RPMI8226 (cell line): ENCODE measurements around the gene USP3.

Experiments
- DNase-seq: peaks from one replicate; pipeline ENCODE4 v3.0.0-alpha.2; 2015

USP3 gene

DNA sequence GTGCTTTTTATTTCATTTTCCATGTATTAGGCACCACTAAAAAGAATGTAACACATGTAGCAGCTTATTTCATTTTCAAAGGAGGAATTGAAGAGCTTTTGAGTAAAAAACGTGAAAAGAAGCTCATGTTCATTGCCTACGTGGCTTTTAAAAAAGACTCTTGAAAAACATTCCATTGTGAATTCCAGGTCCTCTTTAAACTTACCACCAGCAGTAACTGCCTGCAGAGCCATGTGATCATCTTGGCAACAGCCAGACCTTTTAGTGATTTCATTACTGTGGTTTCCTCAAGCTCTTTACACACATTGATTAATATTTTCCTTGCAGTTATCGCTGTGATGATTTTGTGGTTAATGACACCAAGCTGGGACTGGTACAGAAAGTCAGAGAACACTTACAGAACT, 49.0 kb downstream of the USP3 start:
- DNase-seq = no peak

DNA sequence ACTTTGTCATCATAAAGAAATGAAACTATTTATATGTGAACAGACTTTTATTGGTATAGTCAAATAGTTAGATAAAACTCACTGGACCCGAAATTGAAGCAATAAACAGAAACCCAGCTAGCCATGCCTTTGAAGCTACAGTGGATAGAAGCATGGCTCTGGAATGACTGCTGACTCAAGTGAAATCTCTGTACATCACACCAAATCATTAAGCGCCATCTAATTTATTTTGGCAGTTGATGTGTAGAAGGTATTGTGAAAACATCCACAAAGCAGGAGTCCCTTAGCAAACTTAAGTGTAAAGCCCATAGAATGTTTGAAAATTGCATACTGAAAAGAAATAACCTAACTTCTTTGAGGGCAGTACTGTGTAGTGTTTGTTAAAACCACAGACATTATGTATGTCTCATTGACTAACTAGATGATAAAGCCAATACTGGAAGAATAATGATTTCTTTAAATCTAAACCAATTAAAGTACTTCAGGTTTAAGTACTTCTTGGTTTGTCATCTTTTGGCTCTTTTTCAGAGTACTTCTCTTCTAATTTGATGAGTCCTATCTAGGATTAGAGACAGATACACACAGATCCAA, 50.0 kb downstream of the USP3 start:
- no peak for DNase-seq

DNA sequence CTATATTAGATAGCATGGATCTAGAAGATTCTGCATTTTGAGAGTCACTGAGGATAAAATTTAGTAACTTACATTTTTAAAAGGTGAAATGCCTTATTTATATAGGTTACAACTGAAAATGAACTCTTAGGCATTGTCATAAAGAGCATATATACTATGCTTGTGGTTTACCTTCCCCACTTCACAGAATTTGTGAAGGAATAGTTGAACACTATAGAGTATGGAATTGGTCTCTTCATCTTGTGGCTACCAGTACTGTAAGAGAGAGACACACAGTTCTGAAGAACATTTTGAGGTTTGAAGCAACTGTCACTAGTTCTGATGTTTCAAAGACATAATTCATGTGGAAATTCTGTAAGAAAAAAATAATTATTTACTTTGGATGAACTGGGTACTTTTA, 51.1 kb downstream of the USP3 start:
- DNase-seq = no peak

DNA sequence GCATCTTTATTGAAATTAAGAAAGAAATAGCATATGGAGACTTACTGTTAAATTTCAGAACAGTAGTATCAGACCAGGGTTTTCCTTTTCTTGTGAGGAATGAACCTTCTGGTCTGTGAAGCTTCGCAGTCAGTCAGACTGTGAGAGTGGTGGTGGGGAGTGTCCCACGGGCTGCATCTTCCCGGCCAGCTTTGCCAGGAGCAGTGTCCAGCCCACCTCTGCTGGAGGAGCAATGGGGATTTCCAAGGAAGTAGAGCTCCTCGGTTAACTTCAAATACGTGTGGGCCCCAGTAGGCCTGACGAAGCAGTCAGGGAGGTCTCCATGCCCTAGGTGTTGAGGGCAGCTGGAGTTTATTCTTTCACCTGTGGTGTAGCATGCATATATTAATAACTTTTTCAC, 51.9 kb downstream of the USP3 start:
- no peak for DNase-seq

DNA sequence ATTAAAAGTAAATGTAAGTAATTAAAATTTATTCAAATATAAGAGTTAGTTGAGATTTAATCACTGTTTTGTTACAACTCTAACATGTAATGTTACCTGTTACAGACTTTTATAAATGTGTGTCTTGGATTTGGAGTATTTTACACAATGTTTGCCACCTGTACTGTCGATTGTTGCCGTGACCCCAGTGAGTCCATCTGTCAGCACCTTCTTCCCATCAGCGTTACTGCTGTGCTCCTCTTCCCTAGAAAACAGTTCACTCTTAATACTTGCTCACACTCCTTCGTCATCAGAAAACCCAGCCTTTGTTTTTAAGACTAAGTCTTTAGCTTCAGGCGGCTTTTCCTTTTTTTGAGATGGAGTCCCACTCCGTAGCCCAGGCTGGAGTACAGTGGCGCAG, 52.3 kb downstream of the USP3 start:
- no peak for DNase-seq

DNA sequence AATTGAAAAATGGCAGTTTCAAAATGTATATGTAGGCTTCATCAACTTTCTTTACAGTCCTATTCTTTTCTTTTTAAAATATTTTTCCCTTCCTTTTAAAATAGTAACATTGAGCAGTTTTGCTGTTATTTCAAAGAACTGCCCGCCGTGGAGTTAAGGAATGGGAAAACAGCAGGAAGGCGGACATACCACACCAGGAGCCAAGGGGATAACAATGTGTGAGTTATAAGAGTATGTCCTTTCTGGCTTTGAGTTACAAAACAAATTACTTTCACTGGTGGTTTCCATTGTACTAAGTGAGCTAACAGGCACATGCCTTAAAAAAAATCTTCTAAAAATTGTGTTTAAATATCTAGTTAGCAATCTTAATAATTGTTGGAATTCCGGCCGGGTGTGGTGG, 55.4 kb downstream of the USP3 start:
- no peak for DNase-seq

DNA sequence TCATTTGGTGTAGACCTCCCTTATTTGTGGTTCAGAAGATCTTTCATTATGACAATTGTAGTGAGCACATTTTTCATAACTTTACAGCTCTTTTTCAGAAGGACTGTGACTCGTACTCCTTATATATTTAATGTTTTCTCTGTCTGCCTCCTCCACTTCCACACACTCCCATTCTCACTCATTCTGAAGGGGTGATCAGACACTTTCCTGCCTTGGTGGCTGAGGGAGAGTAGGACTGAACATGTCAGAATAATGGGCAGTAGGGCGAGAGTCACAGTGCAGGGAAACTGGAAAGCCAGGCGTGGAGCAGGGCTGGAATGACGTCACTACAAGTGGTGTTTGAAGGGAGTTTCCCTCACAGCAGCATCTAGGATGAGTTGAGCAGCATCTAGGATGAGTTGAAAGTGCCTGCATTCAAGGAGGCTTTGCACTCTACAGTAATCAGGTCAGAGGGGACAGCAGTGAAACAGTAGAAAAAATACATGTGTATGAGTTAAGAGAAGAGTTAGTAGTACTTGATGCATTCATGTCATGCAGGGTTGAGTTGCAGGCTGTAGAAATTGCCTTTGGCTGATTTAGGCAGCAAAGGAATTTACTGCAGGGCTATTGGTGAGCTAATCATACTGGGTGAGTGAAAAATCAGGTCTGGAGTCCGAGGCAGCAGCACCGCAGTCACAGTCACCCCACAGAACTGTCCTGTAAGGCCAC, 56.5 kb downstream of the USP3 start:
- DNase-seq = no peak

DNA sequence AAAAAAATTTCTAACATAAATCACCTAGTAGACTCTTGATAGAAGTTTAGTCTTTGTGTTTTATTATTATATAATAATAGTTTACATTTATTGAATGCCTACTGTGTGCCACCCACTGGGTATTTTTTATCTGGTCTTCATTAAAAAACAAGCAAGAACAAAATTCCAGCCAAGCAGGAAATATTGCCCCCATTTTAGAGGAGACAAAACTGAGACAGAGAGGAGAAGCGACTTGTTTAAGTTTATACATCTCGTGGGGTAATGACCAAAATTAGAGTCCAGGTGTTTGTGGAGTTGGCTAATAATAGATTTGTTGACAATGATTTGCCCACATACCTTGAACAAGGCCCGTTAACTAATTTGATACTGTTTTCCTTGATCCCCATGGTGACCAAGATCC, 59.7 kb downstream of the USP3 start:
- no peak for DNase-seq

DNA sequence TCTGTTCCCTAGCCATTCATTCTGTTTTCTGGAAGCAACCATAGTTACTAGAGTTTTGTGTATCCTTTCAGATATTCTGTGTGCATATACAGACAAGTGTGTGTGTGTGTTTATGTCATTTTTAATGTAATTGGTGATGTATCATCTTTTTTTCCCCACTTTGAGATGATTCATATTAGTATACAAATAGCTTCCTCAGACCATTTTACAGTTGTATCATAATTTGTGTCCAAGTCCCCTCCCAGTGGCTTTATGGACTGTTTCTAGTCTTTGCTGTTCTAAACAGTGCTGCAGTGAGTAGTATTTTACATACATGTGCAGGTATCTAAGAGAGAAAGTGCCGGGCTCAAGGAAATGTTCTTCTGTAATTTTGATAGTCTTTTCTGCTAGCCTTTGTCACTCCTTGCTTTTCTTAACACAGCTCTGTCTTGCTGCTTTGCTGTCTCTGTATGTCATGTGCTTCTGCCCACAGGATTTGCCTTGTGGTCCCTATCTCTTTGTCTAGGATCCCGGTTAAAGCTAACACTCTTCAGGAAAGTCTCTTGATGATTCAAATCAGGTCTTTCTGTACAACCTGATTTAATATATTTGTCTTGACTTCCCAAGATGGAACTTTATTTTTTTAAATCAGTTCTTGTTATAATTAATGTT, 61.3 kb downstream of the USP3 start:
- no peak for DNase-seq

DNA sequence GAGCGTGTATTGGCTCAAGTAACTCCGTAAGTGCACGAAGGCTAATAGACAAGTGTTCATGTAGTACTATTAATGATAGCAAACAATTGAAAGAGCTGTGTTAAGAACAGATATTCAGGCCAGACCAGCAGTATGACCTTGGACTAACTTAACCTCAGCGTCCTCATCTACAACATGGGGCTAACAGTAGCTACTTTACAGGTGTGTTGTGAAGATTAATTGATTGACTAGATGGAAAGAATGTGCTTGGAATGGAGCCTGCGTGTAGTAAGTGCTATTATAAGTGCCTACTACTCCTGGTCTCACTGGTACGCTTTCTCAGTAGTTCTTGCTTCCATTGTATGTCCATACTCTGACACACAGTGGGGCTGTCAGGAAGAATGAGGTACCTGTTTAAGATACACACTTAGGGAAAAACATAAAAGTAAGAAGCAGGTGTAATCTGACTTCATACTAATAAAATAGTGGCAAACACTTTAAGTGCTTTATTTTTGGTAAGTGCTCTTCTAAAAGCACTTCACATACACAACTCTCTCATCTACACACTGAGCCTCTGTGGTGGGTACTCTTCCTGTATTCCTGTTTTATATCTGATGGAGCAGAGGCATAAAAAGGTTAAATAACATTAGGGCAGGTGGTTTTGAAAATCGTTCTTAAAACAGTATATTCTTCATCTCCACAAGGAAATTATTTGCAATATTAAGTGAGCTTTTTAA, 68.5 kb downstream of the USP3 start:
- no peak for DNase-seq

DNA sequence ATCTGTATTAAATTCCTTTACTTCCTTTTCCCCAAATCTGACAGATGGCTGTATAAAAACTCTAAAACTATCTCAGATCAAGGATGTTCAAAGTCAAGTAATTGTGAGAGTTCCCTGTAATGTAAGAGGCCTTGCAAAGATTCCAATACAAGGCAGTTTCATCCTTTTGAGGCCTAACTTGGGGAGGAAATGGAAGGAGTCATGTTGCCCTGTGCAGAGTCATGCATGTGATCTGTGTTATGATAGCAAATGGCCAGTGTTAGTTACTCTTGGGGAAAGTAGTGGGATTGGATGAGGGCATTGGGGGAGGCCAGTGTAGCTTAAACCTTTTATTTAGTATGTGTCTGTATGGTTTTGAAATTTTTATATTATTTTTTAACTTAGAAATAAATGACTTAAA, 69.1 kb downstream of the USP3 start:
- no peak for DNase-seq

DNA sequence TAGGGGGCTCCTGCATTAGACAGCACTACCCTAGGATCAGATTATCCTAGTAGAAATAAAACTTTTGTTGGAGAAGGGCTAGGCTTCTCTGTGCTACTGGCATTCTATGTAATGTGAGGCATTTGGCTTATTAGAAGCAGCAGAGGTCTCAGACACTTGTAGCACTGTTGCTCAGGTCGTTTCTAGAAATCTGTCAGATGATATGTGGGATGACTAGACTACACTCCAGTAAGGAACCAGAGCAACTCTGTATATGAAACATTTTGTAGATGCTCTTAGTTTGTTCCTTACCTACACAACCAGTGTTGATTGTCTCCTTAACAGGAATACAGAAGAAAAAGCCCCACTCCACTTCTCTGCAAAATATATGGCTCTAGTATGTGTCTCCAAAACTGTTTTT, 70.9 kb downstream of the USP3 start:
- no peak for DNase-seq

DNA sequence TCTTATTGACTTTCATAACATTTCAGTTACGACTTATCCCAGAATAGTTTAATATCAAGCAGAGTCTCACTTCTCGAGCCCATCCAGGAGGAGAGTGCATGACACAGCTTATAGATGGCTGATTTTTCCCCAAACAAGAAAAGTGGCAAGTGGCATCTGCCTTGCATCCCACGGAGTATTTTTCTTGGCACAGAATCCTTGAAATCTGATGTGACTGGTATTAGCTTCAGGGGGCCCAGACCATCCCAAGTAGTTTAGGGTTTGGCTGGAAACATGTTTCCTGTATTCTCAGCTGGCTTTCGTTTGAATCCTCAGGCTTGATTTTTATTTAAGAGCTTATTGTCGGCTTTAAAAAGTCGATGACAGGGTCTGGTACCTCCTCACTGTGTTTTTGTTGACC, 72.0 kb downstream of the USP3 start:
- no peak for DNase-seq

DNA sequence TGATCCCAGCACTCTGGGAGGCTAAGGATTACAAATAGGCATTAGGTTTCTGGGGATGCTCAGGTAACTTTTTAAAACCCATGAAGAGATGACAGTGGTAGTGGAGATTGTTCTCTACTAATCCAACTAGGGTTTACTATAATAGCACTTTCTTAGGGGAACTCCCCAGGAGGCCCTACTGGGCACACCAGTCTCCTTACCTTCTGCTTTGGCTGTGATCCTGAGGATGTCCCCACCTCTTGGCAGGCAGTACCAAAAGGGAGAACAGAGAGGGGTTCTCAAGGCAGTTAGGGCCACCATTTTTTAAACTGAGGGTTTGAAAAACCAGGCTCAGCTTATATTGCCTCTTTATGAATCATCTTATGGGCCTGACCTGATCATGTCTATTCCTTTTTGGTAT, 77.8 kb downstream of the USP3 start:
- DNase-seq = no peak

DNA sequence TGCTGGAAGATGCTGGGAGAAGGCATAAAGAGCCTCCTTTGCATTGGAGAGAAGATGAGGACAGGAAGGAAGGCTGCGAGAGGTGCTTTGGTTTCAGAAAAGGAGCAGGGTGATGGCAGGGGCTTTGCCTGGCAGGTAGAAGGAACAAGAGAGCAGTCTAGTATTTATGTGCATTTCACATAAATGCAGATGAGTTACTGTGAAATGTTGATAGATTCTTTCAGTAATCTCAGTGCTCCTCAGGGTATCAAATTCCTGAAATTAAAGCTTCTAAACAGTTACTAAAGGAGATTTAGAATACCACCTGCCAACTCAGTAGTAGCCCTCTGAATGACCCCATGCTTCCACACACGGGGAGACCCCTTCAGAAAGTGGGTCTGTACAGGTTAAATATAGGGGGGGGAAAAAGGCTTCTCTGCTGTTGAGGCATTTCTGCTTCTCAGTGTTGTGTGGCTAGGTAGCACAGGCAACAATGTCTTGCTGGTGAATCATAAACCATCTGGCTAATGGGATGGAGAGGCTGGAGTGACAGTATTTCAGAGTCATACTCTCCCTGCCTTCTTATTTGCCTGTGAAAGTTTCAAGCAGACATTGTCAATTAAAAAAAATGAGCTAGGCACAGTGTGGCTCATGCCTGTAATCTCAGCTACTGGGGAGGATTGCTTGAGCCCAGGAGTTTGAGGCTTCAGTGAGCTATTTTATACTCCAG, 78.5 kb downstream of the USP3 start:
- no peak for DNase-seq

DNA sequence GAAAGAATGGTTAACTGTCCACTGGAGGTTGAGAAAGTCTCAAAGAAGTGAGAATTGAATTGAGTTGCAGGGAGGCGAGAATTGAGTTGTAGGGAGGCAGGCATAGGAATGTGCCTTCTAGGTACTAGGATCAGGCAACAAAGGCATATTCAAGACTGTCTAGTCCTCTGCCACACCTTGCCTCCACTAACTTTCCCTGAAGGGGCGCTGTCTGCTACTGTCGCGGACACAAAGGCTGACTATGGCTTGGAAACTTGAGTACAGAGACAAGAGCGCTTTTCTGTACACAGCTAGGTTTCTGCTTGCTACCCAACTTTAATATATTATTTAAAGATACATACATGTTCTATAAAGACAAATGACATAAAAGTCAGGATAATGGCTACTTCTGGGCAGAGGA, 82.4 kb downstream of the USP3 start:
- no peak for DNase-seq

DNA sequence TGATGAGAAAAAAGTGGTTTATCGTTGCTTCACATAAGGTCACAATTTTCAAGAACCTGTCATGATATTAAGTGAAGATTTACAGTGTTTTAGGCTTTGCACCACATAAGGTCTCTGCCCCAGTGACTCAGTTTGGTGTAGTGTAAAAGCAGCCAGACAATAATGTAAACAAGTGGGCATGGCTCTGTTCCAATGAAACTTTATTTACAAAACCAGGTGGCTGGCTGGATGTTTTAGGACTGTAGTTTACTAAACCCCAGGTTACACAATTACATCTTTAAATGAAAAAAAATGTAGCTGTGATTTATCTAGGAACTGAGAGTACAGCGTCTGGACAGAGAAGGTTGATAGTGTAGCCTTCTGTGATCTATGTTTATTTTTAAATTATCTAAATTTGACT, 83.1 kb downstream of the USP3 start:
- DNase-seq = no peak

DNA sequence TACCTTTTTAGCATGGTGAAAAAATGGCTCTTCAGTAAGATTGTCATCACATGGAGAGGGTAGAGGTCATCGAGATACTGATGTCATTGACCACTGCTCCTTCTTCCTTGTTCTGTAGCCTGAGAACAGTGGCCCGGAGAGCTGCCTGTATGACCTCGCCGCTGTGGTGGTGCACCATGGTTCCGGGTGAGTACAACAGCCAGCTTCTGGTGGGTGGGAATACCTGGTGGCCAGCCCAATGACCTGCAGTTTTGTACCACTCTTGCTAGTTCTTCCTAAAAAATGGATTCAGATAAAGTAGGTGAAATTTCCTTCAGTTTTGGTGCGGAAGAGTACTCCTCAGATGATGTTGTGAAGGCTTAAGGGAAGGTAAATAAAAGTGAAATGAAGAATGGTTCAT, 84.4 kb downstream of the USP3 start:
- DNase-seq = no peak

DNA sequence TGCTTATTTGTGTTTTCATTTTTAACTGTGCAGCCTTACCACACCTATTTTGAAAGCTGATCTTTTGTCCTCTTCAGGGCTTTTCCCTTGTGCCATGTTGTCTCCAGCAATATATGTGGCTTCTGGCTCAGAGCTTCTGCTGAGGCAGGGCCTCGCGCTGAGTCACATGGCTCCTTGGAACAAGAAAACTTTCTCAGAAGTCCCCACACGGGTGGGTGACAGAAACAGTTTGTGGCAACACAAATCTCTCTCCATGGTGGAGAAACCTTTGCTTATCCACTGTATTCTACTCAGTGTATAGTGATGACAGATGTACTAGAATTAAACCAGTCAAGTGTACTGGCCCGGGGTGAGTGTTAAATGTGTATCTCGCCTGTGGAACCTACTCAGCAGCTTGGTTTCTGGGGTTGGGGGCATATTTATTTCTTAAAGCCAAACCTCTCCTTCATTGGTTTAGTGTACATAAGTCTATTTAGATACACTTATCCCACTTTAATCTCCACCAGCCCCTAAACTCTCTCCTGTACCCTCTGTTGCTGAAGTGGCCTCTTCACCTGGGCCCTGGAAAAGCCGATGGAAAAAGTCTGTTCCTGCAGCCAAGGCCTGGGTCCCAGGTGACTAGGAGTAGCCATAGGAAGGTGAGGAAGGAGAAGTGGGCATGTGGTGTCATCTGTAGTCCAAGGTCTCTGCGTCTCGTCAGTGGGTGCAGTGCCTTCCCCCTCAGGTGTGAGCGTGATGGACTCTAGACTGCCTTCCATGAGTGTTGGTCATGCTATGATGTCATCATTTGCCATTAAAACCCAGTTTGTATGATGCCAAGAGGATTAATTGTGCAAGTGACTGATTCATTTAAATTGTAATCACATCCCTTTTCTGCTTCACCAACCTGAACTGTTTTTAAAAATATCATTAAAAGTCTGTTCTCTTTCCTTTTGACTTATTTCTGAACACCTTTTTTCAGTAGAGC, 89.6 kb downstream of the USP3 start:
- DNase-seq = no peak

DNA sequence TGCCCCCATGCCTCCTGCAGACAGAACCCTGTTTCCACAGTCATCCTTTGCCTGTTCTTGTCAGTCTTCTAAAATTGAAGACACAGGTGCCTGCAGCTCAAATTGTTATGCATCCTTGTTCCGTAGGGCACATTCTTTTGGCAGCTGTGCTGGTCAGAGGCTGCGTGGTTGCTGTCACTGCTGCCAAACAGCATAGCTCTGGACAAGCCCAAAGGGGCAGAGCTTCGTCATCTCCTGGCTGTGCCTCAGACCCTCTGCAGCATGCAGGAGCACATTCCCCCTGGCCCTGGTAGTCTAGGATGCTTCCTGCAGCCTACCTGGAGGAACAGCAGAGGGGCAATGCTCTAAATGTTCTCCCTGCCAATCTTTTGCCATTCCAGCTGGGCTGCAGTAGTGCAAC, 90.7 kb downstream of the USP3 start:
- DNase-seq = no peak

DNA sequence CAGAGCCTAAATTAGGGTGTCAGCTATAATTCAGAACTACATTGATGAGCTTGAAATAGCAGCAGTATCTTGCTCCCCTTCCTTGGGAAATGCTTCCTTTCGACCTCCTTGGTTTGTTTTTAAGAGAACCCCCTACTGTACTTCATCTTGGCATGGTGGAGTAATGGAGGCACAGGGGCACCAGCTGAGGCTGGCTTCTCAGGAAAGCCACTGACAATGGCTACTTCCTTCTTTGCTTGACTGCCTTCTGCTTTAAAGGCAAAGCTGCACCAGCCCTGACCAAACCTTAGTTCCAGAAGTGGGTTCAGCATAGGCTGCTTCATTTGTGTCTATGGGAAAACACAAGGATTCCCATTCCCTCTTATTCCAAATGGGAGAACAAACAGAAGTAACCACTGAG, 91.3 kb downstream of the USP3 start:
- no peak for DNase-seq

DNA sequence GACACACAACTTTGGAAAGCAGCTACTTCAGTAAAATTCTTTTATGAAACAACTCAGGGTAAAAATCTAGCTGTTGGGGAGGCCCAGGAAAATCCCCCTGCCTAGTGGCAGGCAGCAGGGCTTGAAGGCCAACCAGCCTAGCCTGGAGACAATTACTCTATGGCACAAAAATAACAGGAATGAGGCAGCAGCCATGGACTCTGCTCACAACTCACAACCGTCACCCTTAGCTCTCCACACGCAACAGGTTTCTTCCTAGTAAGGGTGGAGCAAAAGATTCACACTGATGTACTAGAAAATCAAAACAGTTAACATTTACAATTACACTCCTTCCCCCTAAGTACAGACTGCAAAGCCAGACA, 92.3 kb downstream of the USP3 start:
- DNase-seq = no peak
